GM23248 (cell line): ENCODE measurements around the gene SF3A1.

Experiments
- EZH2 ChIP-seq: fragments of 200-600 bp; sonication (generic); IDR thresholded peaks from 2 replicates; pipeline ENCODE4 v1.6.1; 2018; ENCODE audit warnings: antibody characterized with exemption, mild to moderate bottlenecking; ENCODE audit not compliant: insufficient read depth, poor library complexity, severe bottlenecking
- EZH2phosphoT487 ChIP-seq: fragments of 200-600 bp; sonication (generic); IDR thresholded peaks from 2 replicates; pipeline ENCODE4 v1.6.1; 2018; ENCODE audit warnings: antibody characterized with exemption, moderate library complexity, mild to moderate bottlenecking, low read depth; ENCODE audit not compliant: insufficient read depth

- no peak for TF ChIP-seq EZH2phosphoT487
- TF ChIP-seq EZH2 = no peak
These were observed 25.6 kb upstream of the SF3A1 start for GRCh38 chr22:30382340-30382739.
